ENCODE results near the gene BSN. TPM values are rescaled to one million over a fixed set of nuclear protein-coding genes. Genes with fewer than 3 reads are reported as not detected.

BSN gene
- total and polyA plus RNA-seq, 2 experiments from 2014 or later: 0.50 to 5.1 TPM

- no peaks in the 10 kb centered on the region for H3K36me3 Mint-ChIP-seq (ENCODE audit: low read depth)
- Histone ChIP-seq H4K20me1 (replicated peaks; ENCODE audit: insufficient read depth) (no peaks in the 10 kb centered on the region), H3K4me1 (ENCODE audit: insufficient read depth) (no peaks in the 10 kb centered on the region), H3K4me3 (no peak overlapping the region), H3K79me2 (replicated peaks; ENCODE audit: insufficient read depth) (no peaks in the 10 kb centered on the region), H2AFZ (no peak overlapping the region), H3K36me3 (ENCODE audit: insufficient read depth) (no peaks in the 10 kb centered on the region), H3K27me3 (ENCODE audit: insufficient read depth) (no peaks in the 10 kb centered on the region), H3F3A (replicated peaks; ENCODE audit: low read depth) (no peaks in the 10 kb centered on the region), H3K9me2 (ENCODE audit: insufficient read depth) (no peaks in the 10 kb centered on the region), H3K27ac (ENCODE audit: low read depth) (no peak overlapping the region), H3K4me2 (no peak overlapping the region)
- ATAC-seq (no peak), DNase-seq (ENCODE audit: low spot score) (no peak)
- H3K9me3 Mint-ChIP-seq: no peaks in the 10 kb centered on the region
- H3K27me3 Mint-ChIP-seq (ENCODE audit: insufficient read depth, low read depth, poor library complexity): peaks cover 16% of the 10 kb centered on the region
- TF ChIP-seq POLR2AphosphoS5 (IDR thresholded peaks at IDR 0.05; ENCODE audit: low read depth): no peak
- no peak for TF ChIP-seq ETS1 (IDR thresholded peaks at IDR 0.05)
- TF ChIP-seq ZNF462 (CRISPR knock-in tag; IDR thresholded peaks at IDR 0.05): no peak
- no peak for TF ChIP-seq JUNB (IDR thresholded peaks at IDR 0.05; ENCODE audit: unreplicated experiment)
- no peak for TF ChIP-seq STAT1 (IDR thresholded peaks at IDR 0.05; ENCODE audit: unreplicated experiment)
- no peak for TF ChIP-seq CTCF (conservative IDR thresholded peaks at IDR 0.05; ENCODE audit: low read depth in 2 of 2)
- TF ChIP-seq EZH2phosphoT487 (IDR thresholded peaks at IDR 0.05; ENCODE audit: unreplicated experiment): no peak
- no peak for TF ChIP-seq CREB1 (CRISPR knock-in tag; IDR thresholded peaks at IDR 0.05; ENCODE audit: low read depth)
- TF ChIP-seq NANOG (IDR thresholded peaks at IDR 0.05; ENCODE audit: borderline replicate concordance): no peak
- TF ChIP-seq REST (IDR thresholded peaks at IDR 0.05; ENCODE audit: unreplicated experiment): no peak
- TF ChIP-seq ZNF331 (CRISPR knock-in tag; IDR thresholded peaks at IDR 0.05; ENCODE audit: low read depth): no peak
- TF ChIP-seq EZH2 (IDR thresholded peaks at IDR 0.05; ENCODE audit: low read depth, unreplicated experiment): no peak
- TF ChIP-seq ZNF114 (CRISPR knock-in tag; IDR thresholded peaks at IDR 0.05): no peak
- no peak overlapping the region for H3K4me3 Mint-ChIP-seq
- no peaks in the 10 kb centered on the region; the same call in 2 of the 3 replicates for H3K4me1 Mint-ChIP-seq
- H3K27ac Mint-ChIP-seq: no peak overlapping the region
Measured at GRCh38 chr3:49658711-49659110, 104.4 kb downstream of the BSN start.
